Osteocyte (in vitro differentiated cells): ENCODE data around the gene OTOP3. TPM values are rescaled to one million over a fixed set of nuclear protein-coding genes. Genes with fewer than 3 reads are reported as not detected.

Source experiments
- DNase-seq: peaks from one replicate; pipeline ENCODE4 v3.0.0; 2021; ENCODE audit warnings: mixed read lengths; ENCODE audit not compliant: unreplicated experiment; ENCODE audit errors: extremely low spot score
- H3K27ac Mint-ChIP-seq: one replicate; pipeline ENCODE4 v1.8.0; 2021; ENCODE audit warnings: mild to moderate bottlenecking, mixed read lengths; ENCODE audit not compliant: unreplicated experiment
- H3K27me3 Mint-ChIP-seq: one replicate; pipeline ENCODE4 v1.8.0; 2021; ENCODE audit warnings: mixed read lengths; ENCODE audit not compliant: unreplicated experiment
- H3K36me3 Mint-ChIP-seq: one replicate; pipeline ENCODE4 v1.8.0; 2021; ENCODE audit warnings: mixed read lengths; ENCODE audit not compliant: unreplicated experiment
- H3K4me1 Mint-ChIP-seq: one replicate; pipeline ENCODE4 v1.8.0; 2021; ENCODE audit warnings: mixed read lengths; ENCODE audit not compliant: unreplicated experiment
- H3K4me3 Mint-ChIP-seq: one replicate; pipeline ENCODE4 v1.8.0; 2021; ENCODE audit warnings: mild to moderate bottlenecking, moderate library complexity, mixed read lengths; ENCODE audit not compliant: unreplicated experiment
- H3K9me3 Mint-ChIP-seq: one replicate; pipeline ENCODE4 v1.8.0; 2021; ENCODE audit warnings: mixed read lengths; ENCODE audit not compliant: unreplicated experiment
- total RNA-seq: library from RNA; stranded (reverse); gene quantifications from 2 replicates; pipeline ENCODE4 v1.2.1, GENCODE V29; 2021
- TF ChIP-seq, protein P1 (sequence below): fragments of 200-600 bp; sonication (generic); IDR thresholded peaks from 2 replicates; pipeline ENCODE4 v1.5.0; 2021; ENCODE audit warnings: antibody characterized with exemption, mild to moderate bottlenecking, moderate library complexity

OTOP3 gene
- total RNA-seq, 1 donor from 2014 or later: not detected

- no peak overlapping the region for H3K4me3 Mint-ChIP-seq
- H3K4me1 Mint-ChIP-seq: no peaks in the 10 kb centered on the region
- no peak overlapping the region for H3K27ac Mint-ChIP-seq
- H3K27me3 Mint-ChIP-seq: peaks cover 4% of the 10 kb centered on the region
- DNase-seq: no peak
- no peaks in the 10 kb centered on the region for H3K9me3 Mint-ChIP-seq
- H3K36me3 Mint-ChIP-seq: no peaks in the 10 kb centered on the region
- TF ChIP-seq, protein P1, sequence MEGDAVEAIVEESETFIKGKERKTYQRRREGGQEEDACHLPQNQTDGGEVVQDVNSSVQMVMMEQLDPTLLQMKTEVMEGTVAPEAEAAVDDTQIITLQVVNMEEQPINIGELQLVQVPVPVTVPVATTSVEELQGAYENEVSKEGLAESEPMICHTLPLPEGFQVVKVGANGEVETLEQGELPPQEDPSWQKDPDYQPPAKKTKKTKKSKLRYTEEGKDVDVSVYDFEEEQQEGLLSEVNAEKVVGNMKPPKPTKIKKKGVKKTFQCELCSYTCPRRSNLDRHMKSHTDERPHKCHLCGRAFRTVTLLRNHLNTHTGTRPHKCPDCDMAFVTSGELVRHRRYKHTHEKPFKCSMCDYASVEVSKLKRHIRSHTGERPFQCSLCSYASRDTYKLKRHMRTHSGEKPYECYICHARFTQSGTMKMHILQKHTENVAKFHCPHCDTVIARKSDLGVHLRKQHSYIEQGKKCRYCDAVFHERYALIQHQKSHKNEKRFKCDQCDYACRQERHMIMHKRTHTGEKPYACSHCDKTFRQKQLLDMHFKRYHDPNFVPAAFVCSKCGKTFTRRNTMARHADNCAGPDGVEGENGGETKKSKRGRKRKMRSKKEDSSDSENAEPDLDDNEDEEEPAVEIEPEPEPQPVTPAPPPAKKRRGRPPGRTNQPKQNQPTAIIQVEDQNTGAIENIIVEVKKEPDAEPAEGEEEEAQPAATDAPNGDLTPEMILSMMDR: no peak
Observed at GRCh38 chr17:74954115-74954514, 18.4 kb downstream of the OTOP3 start.

- TF ChIP-seq, protein P1: no peak
- Mint-ChIP-seq H3K4me3 (no peak overlapping the region), H3K27me3 (peaks cover 3% of the 10 kb centered on the region), H3K4me1 (no peaks in the 10 kb centered on the region), H3K36me3 (no peaks in the 10 kb centered on the region), H3K27ac (no peak overlapping the region), H3K9me3 (no peaks in the 10 kb centered on the region)
- DNase-seq: no peak
Observed at GRCh38 chr17:74954665-74955421, 19.1 kb downstream of the OTOP3 start.

- Mint-ChIP-seq H3K27ac (no peak overlapping the region), H3K4me1 (no peaks in the 10 kb centered on the region), H3K9me3 (no peaks in the 10 kb centered on the region), H3K4me3 (no peak overlapping the region), H3K36me3 (no peaks in the 10 kb centered on the region), H3K27me3 (peaks cover 3% of the 10 kb centered on the region)
- no peak for DNase-seq
- TF ChIP-seq, protein P1: no peak
Observed at GRCh38 chr17:74956093-74956492, 20.4 kb downstream of the OTOP3 start.

GRCh38 chr17:74957935-74958740, 22.4 kb downstream of the OTOP3 start:
- Mint-ChIP-seq H3K36me3 (no peaks in the 10 kb centered on the region), H3K27me3 (peaks cover 3% of the 10 kb centered on the region), H3K4me1 (no peaks in the 10 kb centered on the region), H3K27ac (no peak overlapping the region), H3K4me3 (no peak overlapping the region), H3K9me3 (no peaks in the 10 kb centered on the region)
- DNase-seq: peak; percentile 93
- TF ChIP-seq, protein P1: peak; percentile 92

DNA sequence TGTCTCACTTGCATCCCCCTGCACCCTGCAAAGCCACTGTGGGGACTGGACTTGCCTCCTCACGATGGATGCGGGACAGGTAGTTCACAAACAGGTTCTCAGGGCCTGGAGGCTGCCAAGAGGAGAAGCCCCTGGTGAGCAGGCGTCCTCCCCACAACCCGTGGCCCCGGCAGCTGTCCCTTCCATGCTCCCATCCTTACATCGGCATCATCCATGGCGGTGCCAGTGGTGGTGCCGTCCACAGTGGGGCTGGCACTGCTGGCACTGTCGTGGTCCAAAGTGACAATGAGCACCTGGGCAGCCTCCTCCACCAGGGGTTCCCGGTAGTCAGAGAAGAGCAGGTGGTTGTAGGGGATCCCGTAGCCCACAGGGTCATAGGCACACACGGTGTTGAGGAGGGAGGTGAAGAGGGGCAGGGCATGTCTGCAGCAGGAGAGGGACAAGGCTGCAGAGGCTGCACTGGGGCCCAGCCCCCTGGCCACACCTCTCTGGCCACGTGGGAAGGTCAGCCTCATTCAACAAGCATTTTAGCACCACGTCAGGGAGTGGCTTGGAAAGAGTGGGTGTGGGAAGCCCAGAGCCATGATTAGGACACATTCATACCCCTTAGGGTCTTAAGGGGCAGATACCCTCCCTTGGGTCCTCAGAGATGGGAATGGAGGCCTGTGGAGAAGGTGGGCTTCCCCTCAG, 24.3 kb downstream of the OTOP3 start:
- Mint-ChIP-seq H3K9me3 (no peaks in the 10 kb centered on the region), H3K27ac (no peak overlapping the region), H3K4me1 (no peaks in the 10 kb centered on the region), H3K4me3 (no peak overlapping the region), H3K36me3 (no peaks in the 10 kb centered on the region), H3K27me3 (peaks cover 3% of the 10 kb centered on the region)
- TF ChIP-seq, protein P1: no peak
- DNase-seq: no peak
